ENCODE measurements around the gene MESP1.
A peak's percentile ranks its signal among the peaks of the same experiment; 100 is the strongest.

The MESP1 gene

DNA sequence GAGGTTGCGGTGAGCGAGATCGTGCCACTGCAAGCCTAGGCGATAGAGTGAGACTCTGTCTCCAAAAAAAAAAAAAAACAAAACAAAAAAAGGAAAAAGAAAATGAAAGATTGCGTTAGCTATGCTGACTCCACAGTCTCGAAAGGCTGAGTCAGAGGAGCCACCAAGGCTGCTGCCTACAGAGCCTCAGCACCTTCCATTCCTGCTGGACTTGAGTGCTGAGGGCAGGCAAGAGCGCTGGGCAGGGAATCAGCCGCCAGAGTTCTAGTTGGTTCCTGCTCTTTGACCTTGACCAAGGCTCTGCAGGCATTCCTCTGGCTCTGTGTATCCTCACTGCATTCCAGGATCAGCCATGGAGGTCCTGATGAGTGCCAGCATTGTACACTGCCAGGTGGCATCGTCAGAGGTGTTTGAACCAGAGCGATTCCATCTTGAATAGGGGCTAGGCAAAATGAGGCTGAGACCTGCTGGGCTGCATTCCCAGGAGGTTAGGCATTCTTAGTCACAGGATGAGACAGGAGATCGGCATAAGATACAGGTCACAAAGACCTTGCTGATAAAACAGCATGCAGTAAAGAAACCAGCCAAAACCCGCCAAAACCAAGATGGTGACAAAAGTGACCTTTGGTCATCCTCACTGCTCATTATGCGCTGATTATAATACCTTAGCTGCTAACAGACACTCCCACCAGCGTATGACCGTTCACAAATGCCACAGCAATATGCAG lies 31.0 kb upstream of the MESP1 start:
- DNase-seq (ENCODE audit: insufficient read length, low spot score): no peak
- no peak for FAIRE-seq

DNA sequence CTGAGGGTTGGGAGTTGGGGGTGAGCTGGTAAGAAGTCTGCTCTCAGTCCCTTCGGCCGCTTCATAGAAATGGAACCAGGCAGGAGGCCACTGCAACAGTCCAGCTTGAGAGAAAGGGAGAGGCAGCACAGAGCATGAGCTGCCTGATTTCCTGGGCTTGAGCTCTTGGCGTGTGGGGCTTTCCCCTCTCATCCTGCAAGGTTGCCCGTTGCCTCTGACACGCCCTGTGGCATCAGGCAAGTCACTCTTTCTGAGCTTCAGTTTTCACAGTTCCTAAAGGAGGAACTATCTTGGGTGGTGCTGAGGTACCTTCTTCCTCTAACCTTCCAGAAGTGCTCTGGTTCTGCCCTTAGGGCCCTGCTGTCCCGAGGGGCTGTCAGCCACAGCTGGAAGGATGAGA lies 30.0 kb upstream of the MESP1 start:
- FAIRE-seq (peak; percentile 62), DNase-seq (ENCODE audit: insufficient read length, low spot score) (no peak)

DNA sequence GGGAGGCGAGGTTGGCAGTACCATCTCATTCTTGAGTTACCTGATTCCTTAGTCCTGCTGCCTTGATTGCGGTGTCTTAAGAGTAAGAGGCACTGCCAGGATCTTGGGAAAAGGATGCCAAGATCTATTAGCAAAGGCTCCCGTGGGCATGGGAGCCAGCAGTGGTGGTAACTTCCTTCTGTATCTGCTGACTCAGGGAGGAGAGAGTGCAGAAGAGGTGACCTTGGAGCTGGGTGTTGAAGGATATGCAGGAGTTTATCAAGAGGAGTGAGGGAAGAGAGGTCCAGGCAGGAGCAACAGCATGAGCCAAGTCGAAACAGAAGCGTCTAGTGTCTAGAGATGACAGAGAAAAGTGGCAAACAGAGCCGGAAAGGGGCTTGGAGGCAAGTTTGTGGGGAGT lies 29.6 kb upstream of the MESP1 start:
- FAIRE-seq: no peak
- no peak for DNase-seq (ENCODE audit: insufficient read length, low spot score)

- no peak for FAIRE-seq
- no peak for DNase-seq (ENCODE audit: insufficient read length, low spot score)
Observed at GRCh38 chr15:89778861-89779260, 27.8 kb upstream of the MESP1 start.

DNA sequence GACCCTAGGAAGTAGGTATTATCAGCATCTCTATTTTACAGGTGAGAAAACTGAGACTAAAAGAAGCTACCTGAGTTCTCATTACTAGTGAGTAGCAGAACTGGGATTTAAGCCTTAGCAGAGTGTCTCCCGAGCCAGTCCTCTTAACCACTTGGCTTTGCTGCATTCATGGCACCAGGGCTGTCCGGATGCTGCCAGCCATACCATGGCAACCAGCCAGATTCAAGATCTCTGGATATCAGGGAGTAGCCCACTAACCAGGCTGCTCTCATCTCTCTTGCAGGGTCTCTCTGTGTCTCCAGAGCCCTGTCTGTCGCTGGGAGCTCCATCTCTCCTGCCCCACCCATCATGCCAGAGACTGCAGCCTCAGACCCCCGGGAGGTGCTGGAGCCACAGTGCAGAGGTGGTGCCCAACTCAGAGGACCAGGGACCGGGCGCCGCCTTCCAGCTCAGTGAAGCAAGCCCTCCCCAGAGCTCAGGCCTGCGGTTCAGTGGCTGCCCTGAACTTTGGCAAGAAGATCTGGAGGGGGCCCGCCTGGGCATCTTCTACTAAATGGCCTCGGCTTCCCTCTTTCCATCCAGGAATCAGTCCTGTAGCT lies 26.8 kb upstream of the MESP1 start:
- FAIRE-seq (no peak), DNase-seq (ENCODE audit: insufficient read length, low spot score) (no peak)

DNA sequence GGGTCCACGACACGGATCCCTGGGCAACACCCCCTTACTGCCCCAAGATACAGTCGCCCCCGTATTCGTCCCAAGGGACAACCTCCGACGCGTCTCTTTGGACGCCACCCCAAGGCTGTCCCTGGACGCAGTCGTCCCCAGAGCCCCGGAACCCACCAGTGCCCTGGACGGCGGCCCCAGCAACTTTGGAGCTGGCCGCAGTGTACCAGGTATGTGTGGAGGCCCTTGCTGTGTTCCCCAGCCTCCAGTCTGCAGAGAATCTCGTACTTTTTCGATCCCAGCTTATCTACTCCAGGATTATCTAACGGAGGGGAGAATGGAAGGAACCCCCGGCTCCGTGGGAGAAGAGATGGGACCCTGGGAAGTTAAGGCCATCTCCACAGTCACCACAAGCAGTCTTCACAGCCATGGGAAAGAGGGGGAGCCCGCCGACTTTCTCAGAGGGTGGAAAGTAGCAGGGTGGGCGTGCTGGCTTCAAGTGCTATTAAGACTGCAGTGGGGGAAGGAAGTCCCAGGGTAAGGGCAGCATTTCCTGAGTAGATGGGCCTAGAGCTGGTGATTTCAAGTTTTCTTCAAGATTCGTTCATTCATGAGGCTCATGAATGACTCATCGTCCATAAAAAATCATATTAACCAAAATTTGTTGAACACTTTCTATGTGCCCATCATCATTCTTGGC lies 26.2 kb upstream of the MESP1 start:
- FAIRE-seq (no peak), DNase-seq (ENCODE audit: insufficient read length, low spot score) (no peak)

DNA sequence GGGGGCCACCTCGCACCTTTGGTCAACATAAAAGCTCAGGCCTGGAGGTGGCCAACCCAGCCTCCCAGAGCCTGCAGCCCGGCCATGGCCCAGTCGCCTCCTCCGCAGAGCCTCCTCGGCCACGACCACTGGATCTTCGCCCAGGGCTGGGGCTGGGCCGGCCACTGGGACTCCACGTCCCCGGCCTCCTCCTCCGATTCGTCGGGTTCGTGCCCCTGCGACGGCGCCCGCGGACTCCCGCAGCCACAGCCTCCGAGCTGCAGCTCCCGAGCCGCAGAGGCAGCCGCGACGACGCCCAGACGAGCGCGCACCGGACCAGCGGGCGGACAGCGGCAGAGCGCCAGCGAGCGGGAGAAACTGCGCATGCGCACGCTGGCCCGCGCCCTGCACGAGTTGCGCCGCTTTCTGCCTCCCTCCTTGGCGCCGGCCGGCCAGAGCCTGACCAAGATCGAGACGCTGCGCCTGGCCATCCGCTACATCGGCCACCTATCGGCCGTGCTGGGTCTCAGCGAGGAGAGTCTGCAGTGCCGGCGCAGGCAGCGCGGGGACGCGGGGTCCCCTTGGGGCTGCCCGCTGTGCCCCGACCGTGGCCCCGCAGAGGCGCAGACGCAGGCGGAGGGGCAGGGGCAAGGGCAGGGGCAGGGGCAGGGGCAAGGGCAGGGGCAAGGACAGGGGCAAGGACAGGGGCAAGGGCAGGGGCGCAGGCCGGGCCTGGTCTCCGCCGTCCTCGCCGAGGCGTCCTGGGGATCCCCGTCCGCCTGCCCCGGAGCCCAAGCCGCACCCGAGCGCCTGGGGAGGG lies 25.4 kb upstream of the MESP1 start, which contains the start of gene MESP2:
MESP2 (plus strand) TSS at position 59 of the 799 bp plus-strand sequence; CDS start at position 85, 26 bp downstream.
- FAIRE-seq: peak; percentile 92

DNA sequence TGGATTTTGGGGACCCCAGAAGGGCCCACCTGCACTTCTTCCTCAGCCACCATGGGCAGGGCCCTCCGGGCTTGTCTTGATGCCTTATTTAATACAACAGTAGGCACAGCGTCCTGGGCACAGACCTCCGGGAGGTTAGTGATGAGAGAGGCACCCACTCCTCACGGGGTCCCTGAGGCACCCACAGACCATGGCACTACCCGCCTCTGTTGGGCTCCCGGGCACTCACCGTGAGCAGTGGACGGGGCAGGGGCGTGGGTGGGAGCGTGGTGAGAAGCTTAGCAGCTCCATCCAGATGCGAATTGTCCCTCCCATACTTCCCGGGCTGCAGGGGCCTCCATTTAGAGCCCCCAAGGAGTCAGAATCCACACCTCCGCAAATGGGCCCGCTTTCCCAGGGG lies 24.8 kb upstream of the MESP1 start:
- DNase-seq (ENCODE audit: insufficient read length, low spot score): no peak
- FAIRE-seq: no peak

More for the DNA sequence above, 25.4 kb upstream of the MESP1 start, which contains the start of gene MESP2:
- peak; percentile 54 for DNase-seq (ENCODE audit: insufficient read length, low spot score)

DNA sequence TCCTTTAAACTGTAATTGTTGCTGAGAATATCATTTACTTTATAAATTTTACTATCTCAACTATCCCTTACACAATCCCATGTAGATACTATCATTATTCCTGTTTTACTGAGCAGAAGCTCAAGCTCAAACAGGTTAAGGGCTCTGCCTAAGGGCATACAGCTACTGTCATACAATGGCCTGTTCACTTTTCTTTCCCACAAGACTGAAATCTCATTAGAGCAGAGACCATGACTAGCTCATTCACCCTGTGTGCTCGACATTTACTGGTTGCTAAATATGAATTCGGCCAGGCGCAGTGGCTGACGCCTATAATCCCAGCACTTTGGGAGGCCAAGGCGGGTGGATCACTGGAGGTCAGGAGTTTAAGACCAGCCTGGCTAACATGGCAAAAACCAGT lies 23.4 kb upstream of the MESP1 start:
- no peak for DNase-seq (ENCODE audit: insufficient read length, low spot score)
- no peak for FAIRE-seq

- FAIRE-seq (no peak), DNase-seq (ENCODE audit: insufficient read length, low spot score) (no peak)
Observed at GRCh38 chr15:89772932-89773583, 22.0 kb upstream of the MESP1 start.

GRCh38 chr15:89770041-89770440 lies 19.0 kb upstream of the MESP1 start:
- DNase-seq (ENCODE audit: insufficient read length, low spot score): no peak
- no peak for FAIRE-seq

GRCh38 chr15:89769366-89769765 lies 18.3 kb upstream of the MESP1 start:
- DNase-seq (ENCODE audit: insufficient read length, low spot score) (no peak), FAIRE-seq (no peak)

DNA sequence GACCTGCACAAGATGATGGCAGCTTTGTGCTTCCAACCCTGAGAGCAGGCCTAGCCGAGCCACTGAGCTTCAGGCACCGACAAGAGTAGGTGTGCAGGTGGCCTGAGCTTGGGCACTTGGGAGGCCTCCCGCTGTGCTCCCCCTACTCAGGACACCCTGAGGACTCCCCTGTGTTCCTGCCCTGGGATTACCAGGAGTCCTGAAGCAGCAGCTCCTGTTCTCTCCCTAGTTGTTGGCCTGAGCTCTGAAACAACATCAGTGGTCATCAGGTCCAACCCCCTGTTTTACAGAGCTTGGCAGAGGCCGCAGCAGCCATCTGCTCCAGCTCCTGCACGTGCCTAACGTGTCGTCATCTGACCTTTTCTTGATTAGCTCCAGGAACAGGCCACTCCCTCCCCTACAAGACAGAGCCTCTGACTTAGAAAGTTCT lies 17.0 kb upstream of the MESP1 start:
- DNase-seq (ENCODE audit: insufficient read length, low spot score): no peak
- no peak for FAIRE-seq

- DNase-seq (ENCODE audit: insufficient read length, low spot score): no peak
- FAIRE-seq: no peak
Observed at GRCh38 chr15:89767411-89767915, 16.4 kb upstream of the MESP1 start.

GRCh38 chr15:89766357-89767311 lies 15.6 kb upstream of the MESP1 start:
- DNase-seq (ENCODE audit: insufficient read length, low spot score) (no peak), FAIRE-seq (no peak)

- DNase-seq (ENCODE audit: insufficient read length, low spot score) (no peak), FAIRE-seq (no peak)
Observed at GRCh38 chr15:89765694-89766093, 14.6 kb upstream of the MESP1 start.

DNA sequence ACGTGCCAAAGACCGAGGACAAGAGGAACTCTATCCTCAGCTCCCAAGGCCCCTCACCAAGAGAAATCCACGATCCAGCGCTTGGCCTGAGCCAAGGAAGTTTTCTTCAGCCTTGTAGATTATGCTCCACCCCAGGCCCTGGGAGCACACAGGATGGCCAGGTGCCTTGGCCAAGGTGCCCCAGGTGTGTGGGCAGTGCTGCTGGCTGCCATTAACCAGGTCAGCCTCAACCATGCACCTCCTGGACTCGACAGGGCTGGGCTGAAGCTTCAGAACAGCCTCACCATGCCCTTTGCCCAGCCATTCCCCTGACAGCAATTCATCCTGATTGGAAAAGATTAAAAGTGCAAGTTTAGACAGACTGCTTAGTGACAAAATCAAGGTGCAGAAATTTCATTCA lies 10.9 kb upstream of the MESP1 start:
- no peak for DNase-seq (ENCODE audit: insufficient read length, low spot score)
- FAIRE-seq: no peak

- FAIRE-seq: no peak
- DNase-seq (ENCODE audit: insufficient read length, low spot score): no peak
Observed at GRCh38 chr15:89761009-89761831, 10.2 kb upstream of the MESP1 start.

Measured in HTR-8/SVneo (cell line).